Vagina (tissue), 2 donors: ENCODE measurements around the gene MTHFD1.

Experiments
- CTCF ChIP-seq, 3 experiments: fragments of 450-650 bp in 2 of 3; fragments of 200-600 bp in 1 of 3; sonication (generic) in 1 of 3; IDR thresholded peaks; one replicate each; pipeline ENCODE4 v1.5.1; 2017 to 2019; ENCODE audit warnings: antibody characterized with exemption in 3 of 3, mild to moderate bottlenecking in 2 of 3, moderate library complexity in 2 of 3
- POLR2A ChIP-seq, 2 donors: fragments of 450-650 bp; IDR thresholded peaks; one replicate each; pipeline ENCODE4 v1.6.1; 2017; ENCODE audit warnings: antibody characterized with exemption in 2 of 2, mild to moderate bottlenecking in 2 of 2, moderate library complexity in 2 of 2
- POLR2AphosphoS5 ChIP-seq, 2 donors: sonication (generic); formaldehyde crosslinking; IDR thresholded peaks; one replicate each; pipeline ENCODE4 v1.9.0; 2017; ENCODE audit warnings: antibody characterized with exemption in 2 of 2, mild to moderate bottlenecking in 2 of 2, low read depth in 1 of 2; ENCODE audit not compliant: insufficient read depth in 1 of 2

- no peak for TF ChIP-seq POLR2AphosphoS5 (IDR thresholded peaks at IDR 0.05; ENCODE audit: insufficient read depth in 1 of 2, low read depth in 1 of 2)
- no peak for TF ChIP-seq POLR2A (IDR thresholded peaks at IDR 0.05)
- no peak for TF ChIP-seq CTCF (IDR thresholded peaks at IDR 0.05)
These were observed 22.1 kb downstream of the MTHFD1 start for GRCh38 chr14:64410084-64410774.
